ENCODE results near the gene MUC12.
"Not testable (repeated sequence)": the region's sequence is repeated elsewhere in the genome, so short reads cannot be mapped to it uniquely, and the experiment has no call there.

MUC12 gene

GRCh38 chr7:100963386-100963785 is 6.0 kb upstream of the MUC12 start:
- DNase-seq: no peak

- no peak for DNase-seq
Observed at GRCh38 chr7:100963874-100964273, 5.5 kb upstream of the MUC12 start.

GRCh38 chr7:100964630-100965029 is 4.7 kb upstream of the MUC12 start:
- DNase-seq: no peak

- no peak for DNase-seq
Observed at GRCh38 chr7:100965045-100965722, 4.2 kb upstream of the MUC12 start.

GRCh38 chr7:100965723-100966541 is 3.4 kb upstream of the MUC12 start:
- peak; percentile 79 to 94 (median 89) for DNase-seq

- no peak for DNase-seq
Observed at GRCh38 chr7:100966542-100967291, 2.6 kb upstream of the MUC12 start.

- DNase-seq: no peak
Observed at GRCh38 chr7:100967292-100967863, 2.0 kb upstream of the MUC12 start.

GRCh38 chr7:100968031-100968430 is 1.3 kb upstream of the MUC12 start:
- no peak for DNase-seq

- DNase-seq: no peak
Observed at GRCh38 chr7:100968650-100969049, 715 bp upstream of the MUC12 start.

GRCh38 chr7:100971111-100972001 is 2.0 kb downstream of the MUC12 start:
- DNase-seq: no peak

- no peak for DNase-seq
Observed at GRCh38 chr7:100972002-100972347, 2.6 kb downstream of the MUC12 start.

GRCh38 chr7:100974021-100974420 is 4.7 kb downstream of the MUC12 start:
- no peak for DNase-seq

- DNase-seq: no peak
Observed at GRCh38 chr7:100975371-100975821, 6.0 kb downstream of the MUC12 start.

- DNase-seq: no peak
Observed at GRCh38 chr7:100978300-100978699, 8.9 kb downstream of the MUC12 start.

GRCh38 chr7:100983451-100984187 is 14.3 kb downstream of the MUC12 start:
- DNase-seq: no peak

- DNase-seq: not testable (repeated sequence)
Observed at GRCh38 chr7:100984241-100984918, 15.0 kb downstream of the MUC12 start.

- not testable (repeated sequence) for DNase-seq
Observed at GRCh38 chr7:100985033-100985797, 15.8 kb downstream of the MUC12 start.

GRCh38 chr7:100991631-100992030 is 22.3 kb downstream of the MUC12 start:
- no peak for DNase-seq

- DNase-seq: not testable (repeated sequence)
Observed at GRCh38 chr7:100992280-100992679, 22.9 kb downstream of the MUC12 start.

- not testable (repeated sequence) for DNase-seq
Observed at GRCh38 chr7:100994671-100995070, 25.3 kb downstream of the MUC12 start.
